Esophagus muscularis mucosa (tissue), 4 donors: Measurements from ENCODE around the gene MUC21. TPM values are rescaled to one million over a fixed set of nuclear protein-coding genes. Genes with fewer than 3 reads are reported as not detected.
"Not testable (repeated sequence)": the region's sequence is repeated elsewhere in the genome, so short reads cannot be mapped to it uniquely, and the experiment has no call there.

ENCODE experiments used
- DNase-seq: peaks from one replicate; pipeline ENCODE4 v3.0.0-alpha.2; 2017; ENCODE audit errors: extremely low spot score
- H3K27ac ChIP-seq, 4 donors: fragments of 200-600 bp; sonication (generic); replicated peaks in 1 of 4; 1 replicate in 3 of 4; 2 replicates in 1 of 4; pipeline ENCODE4 v1.5.1; 2016 to 2019; ENCODE audit warnings: mild to moderate bottlenecking in 1 of 4
- H3K27me3 ChIP-seq, 4 donors: fragments of 200-600 bp; sonication (generic); one replicate each; pipeline versions ENCODE4 v1.5.1 to v1.6.0; 2016 to 2019
- H3K36me3 ChIP-seq, 4 donors: fragments of 200-600 bp; sonication (generic); one replicate each; pipeline ENCODE4 v1.5.1; 2016 to 2019
- H3K4me1 ChIP-seq, 4 donors: fragments of 200-600 bp; sonication (generic); one replicate each; pipeline ENCODE4 v1.5.1; 2016 to 2019
- H3K4me3 ChIP-seq, 4 donors: fragments of 200-600 bp; sonication (generic); 1 replicate in 2 of 4; 2 replicates in 2 of 4; pipeline ENCODE4 v1.5.1; 2016 to 2019; ENCODE audit warnings: mild to moderate bottlenecking in 4 of 4, moderate library complexity in 1 of 4
- H3K9me3 ChIP-seq, 4 donors: fragments of 200-600 bp; sonication (generic); 1 replicate in 3 of 4; 2 replicates in 1 of 4; pipeline ENCODE4 v1.5.1; 2016 to 2019
- EP300 ChIP-seq: sonication (generic); formaldehyde crosslinking; IDR thresholded peaks from one replicate; pipeline ENCODE4 v1.6.1; 2017; ENCODE audit warnings: antibody characterized with exemption
- POLR2A ChIP-seq: fragments of 450-650 bp; IDR thresholded peaks from one replicate; pipeline ENCODE4 v1.6.1; 2017; ENCODE audit warnings: antibody characterized with exemption, moderate library complexity, mild to moderate bottlenecking, low read depth
- POLR2AphosphoS5 ChIP-seq, 2 donors: sonication (generic); formaldehyde crosslinking; IDR thresholded peaks; one replicate each; pipeline ENCODE4 v1.6.1; 2017; ENCODE audit warnings: antibody characterized with exemption in 2 of 2
- WGBS: methylation state at CpG from one replicate; pipeline ENCODE4 v1.1.5; 2018; 5-methylcytosine and 5-hydroxymethylcytosine counted together
- intact Hi-C: fragments of 100-400 bp; cut with DNase I; formaldehyde crosslinking; loops from one replicate; pipeline ENCODE4 v1.15.1; 2023
- total RNA-seq, 4 donors: library from RNA; depleted of rRNA; stranded (reverse); fragments of >200 nt; gene quantifications; one replicate each; pipeline versions ENCODE4 v1.1.0 to v1.2.1, GENCODE V29; 2016
- TF ChIP-seq, protein P1 (sequence below), 3 experiments: fragments of 200-600 bp in 2 of 3; fragments of 450-650 bp in 1 of 3; sonication (generic) in 2 of 3; IDR thresholded peaks; one replicate each; pipeline ENCODE4 v1.5.1; 2017 to 2019; ENCODE audit warnings: antibody characterized with exemption in 3 of 3, mild to moderate bottlenecking in 2 of 3, moderate library complexity in 1 of 3

Gene MUC21
- total RNA-seq, 4 donors from 2014 or later = 2.1 TPM; not detected in 3

DNA sequence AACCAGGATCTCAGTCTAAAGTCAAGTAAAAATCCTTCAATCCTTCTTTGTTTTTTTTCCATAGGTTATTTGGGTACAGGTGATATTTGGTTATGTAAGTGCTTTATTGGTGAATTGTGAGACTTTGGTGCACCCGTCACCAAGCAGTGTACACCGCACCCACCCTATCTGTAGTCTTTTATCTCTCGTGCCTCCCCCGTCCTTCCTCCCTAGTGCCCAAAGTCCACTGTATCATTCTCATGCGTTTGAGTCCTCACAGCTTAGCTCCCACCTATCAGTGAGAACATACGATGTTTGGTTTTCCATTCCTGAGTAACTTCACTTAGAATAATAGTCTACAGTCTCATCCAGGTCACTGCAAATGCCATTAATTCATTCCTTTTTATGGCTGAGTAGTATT, 27.6 kb downstream of the MUC21 start:
- WGBS = 77% methylated on average over 6 of the region's 6 CpGs
- no peak overlapping the region for H3K4me3 ChIP-seq
- H3K36me3 ChIP-seq = no peaks in the 10 kb centered on the region
- peaks cover 0 to 12% (median 5%) of the 10 kb centered on the region in 4 donors for H3K9me3 ChIP-seq
- peaks cover 0 to 13% (median 0%) of the 10 kb centered on the region in 4 donors for H3K27me3 ChIP-seq
- intact Hi-C loops = no loop called here
- H3K27ac ChIP-seq = no peak overlapping the region
- no peak for DNase-seq
- H3K4me1 ChIP-seq = peaks cover 0 to under 1% (median 0%) of the 10 kb centered on the region in 4 donors
- TF ChIP-seq EP300 (no peak), POLR2A (no peak), POLR2AphosphoS5 (IDR thresholded peaks at IDR 0.05) (no peak)
- TF ChIP-seq, protein P1, sequence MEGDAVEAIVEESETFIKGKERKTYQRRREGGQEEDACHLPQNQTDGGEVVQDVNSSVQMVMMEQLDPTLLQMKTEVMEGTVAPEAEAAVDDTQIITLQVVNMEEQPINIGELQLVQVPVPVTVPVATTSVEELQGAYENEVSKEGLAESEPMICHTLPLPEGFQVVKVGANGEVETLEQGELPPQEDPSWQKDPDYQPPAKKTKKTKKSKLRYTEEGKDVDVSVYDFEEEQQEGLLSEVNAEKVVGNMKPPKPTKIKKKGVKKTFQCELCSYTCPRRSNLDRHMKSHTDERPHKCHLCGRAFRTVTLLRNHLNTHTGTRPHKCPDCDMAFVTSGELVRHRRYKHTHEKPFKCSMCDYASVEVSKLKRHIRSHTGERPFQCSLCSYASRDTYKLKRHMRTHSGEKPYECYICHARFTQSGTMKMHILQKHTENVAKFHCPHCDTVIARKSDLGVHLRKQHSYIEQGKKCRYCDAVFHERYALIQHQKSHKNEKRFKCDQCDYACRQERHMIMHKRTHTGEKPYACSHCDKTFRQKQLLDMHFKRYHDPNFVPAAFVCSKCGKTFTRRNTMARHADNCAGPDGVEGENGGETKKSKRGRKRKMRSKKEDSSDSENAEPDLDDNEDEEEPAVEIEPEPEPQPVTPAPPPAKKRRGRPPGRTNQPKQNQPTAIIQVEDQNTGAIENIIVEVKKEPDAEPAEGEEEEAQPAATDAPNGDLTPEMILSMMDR (IDR thresholded peaks at IDR 0.05) = no peak

DNA sequence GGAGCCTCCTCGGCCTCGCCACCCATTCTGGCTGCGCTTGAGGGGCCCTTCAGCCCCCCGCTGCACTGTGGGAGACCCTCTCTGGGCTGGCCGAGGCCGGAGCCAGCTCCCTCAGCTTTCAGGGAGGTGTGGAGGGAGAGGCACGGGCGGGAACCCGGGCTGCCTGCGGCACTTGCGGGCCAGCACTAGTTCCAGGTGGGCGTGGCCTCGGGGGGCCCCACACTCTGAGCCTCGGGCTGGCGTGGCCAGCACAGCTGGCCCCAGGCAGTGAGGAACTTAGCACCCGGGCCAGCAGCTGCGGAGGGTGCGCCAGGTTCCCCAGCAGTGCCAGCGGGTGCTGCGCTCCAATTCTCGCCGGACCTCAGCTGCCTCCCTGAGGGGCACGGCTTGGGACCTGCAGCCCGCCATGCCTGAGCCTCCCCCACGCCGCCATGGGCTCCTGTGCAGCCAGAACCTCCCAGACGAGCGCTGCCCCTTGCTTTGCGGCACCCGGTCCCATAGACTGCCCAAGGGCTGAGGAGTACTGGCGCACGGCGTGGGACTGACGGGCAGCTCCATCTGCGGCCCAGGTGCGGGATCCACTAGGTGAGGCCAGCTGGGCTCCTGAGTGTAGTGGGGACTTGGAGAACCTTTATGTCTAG, 33.3 kb downstream of the MUC21 start:
- WGBS = 92% methylated on average over 17 of the region's 36 CpGs
- H3K4me3 ChIP-seq = no peak overlapping the region
- peaks cover 0 to 12% (median 5%) of the 10 kb centered on the region in 4 donors for H3K9me3 ChIP-seq
- H3K36me3 ChIP-seq = no peaks in the 10 kb centered on the region
- H3K27me3 ChIP-seq = peaks cover 0 to 28% (median 0%) of the 10 kb centered on the region in 4 donors
- H3K4me1 ChIP-seq = no peaks in the 10 kb centered on the region
- no peak for DNase-seq
- no peak overlapping the region for H3K27ac ChIP-seq
- TF ChIP-seq POLR2A (no peak), POLR2AphosphoS5 (IDR thresholded peaks at IDR 0.05) (no peak), EP300 (no peak)
- TF ChIP-seq, protein P1 (IDR thresholded peaks at IDR 0.05) = no peak
- intact Hi-C loops = no loop called here

DNA sequence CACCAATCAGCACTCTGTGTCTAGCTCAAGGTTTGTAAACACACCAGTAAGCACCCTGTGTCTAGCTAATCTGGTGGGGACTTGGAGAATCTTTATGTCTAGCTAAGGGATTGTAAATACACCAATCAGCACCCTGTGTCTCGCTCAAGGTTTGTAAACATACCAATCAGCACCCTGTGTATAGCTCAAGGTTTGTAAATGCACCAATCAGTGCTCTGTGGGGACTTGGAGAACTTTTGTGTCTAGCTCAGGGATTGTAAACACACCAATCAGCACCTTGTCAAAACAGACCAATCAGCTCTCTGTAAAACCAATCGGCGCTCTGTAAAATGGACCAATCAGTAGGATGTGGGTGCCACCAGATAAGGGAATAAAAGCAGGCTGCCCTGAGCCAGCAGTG, 33.9 kb downstream of the MUC21 start:
- Histone ChIP-seq H3K9me3 (peaks cover 0 to 12% (median 5%) of the 10 kb centered on the region in 4 donors), H3K27me3 (peaks cover 0 to 32% (median 0%) of the 10 kb centered on the region in 4 donors)
- H3K36me3 ChIP-seq, intact Hi-C loops, H3K4me3 ChIP-seq, H3K27ac ChIP-seq, H3K4me1 ChIP-seq, DNase-seq: not testable (repeated sequence)
- 92% methylated on average over 3 of the region's 3 CpGs for WGBS

DNA sequence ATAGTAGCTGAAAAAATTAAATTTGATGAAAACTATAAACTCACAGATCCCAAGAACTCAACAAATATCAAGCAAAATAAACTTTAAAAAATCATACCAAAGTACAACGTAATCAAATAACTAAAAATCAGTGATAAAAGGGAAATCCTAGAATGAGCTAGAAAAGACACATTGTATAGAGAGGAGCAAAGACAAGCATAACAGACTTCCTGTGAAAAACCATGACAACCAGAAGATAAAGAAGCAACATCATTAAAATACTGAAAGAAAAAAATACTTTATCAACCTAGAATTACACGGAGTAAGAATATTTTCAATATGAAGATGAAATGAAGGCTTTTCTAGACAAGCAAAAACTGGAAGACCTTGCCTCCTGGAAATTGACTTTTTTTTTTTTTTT, 36.5 kb downstream of the MUC21 start:
- H3K27me3 ChIP-seq = peaks cover 0 to 25% (median 0%) of the 10 kb centered on the region in 4 donors
- H3K27ac ChIP-seq = no peak overlapping the region
- no peaks in the 10 kb centered on the region for H3K36me3 ChIP-seq
- intact Hi-C loops = no loop called here
- H3K4me3 ChIP-seq = no peak overlapping the region
- no peak for DNase-seq
- 77% methylated on average over 2 of the region's 2 CpGs for WGBS
- TF ChIP-seq POLR2A (no peak), EP300 (no peak), POLR2AphosphoS5 (IDR thresholded peaks at IDR 0.05) (no peak)
- TF ChIP-seq, protein P1 (IDR thresholded peaks at IDR 0.05) = no peak
- peaks cover 0 to 4% (median 2%) of the 10 kb centered on the region in 4 donors for H3K9me3 ChIP-seq
- no peaks in the 10 kb centered on the region for H3K4me1 ChIP-seq

DNA sequence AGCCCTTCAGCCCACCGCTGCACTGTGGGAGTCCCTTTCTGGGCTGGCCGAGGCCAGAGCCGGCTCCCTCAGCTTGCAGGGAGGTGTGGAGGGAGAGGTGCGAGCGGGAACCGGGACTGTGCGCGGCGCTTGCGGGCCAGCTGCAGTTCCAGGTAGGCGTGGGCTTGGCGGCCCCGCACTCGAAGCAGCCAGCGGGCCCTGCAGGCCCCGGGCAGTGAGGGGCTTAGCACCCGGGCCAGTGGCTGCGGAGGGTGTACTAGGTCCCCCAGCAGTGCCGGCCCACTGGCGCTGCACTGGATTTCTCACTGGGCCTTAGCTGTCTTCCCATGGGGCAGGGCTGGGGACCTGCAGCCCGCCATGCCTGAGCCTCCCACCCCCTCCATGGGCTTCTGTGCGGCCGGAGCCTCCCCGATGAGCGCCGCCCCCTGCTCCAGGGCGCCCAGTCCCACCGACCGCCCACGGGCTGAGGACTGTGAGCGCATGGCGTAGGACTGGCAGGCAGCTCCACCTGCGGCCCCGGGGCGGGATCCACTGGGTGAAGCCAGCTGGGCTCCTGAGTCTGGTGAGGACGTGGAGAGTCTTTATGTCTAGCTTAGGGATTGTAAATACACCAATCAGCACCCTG, 37.2 kb downstream of the MUC21 start:
- H3K4me1 ChIP-seq, H3K9me3 ChIP-seq, H3K4me3 ChIP-seq, DNase-seq, intact Hi-C loops, H3K27ac ChIP-seq, H3K36me3 ChIP-seq: not testable (repeated sequence)
- WGBS = 93% methylated on average over 15 of the region's 36 CpGs
- peaks cover 0 to 25% (median 0%) of the 10 kb centered on the region in 4 donors for H3K27me3 ChIP-seq

DNA sequence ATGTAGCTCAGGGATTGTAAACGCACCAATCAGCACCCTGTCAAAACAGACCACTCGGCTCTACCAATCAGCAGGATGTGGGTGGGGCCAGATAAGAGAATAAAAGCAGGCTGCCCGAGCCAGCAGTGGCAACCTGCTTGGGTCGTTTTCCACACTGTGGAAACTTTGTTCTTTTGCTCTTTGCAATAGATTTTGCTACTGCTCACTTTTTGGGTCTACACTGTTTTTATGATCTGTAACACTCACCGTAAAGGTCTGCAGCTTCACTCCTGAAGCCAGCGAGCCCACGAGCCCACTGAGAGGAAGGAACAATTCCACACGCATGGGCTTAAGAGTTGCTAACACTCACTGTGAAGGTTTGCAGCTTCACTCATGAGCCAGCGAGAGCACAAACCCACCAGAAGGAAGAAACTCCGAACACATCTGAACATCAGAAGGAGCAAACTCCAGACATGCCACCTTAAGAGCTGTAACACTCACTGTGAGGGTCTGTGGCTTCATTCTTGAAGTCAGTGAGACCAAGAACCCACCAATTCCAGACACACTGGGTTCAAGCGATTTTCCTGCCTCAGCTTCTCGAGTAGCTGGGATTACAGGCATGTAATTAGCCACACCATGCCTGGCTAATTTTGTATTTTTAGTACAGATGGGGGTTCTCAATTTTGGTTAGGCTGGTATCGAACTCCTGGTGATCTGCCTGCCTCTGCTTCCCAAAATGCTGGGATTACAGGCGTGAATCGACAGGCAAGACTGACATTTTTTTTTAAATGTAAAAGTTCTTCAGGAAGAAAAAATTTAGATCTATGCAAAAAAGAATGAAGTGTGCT, 38.4 kb downstream of the MUC21 start:
- H3K27me3 ChIP-seq = peaks cover 0 to 22% (median 0%) of the 10 kb centered on the region in 4 donors
- H3K9me3 ChIP-seq, H3K36me3 ChIP-seq, intact Hi-C loops, H3K4me1 ChIP-seq, H3K4me3 ChIP-seq, DNase-seq, H3K27ac ChIP-seq: not testable (repeated sequence)
- 92% methylated on average over 15 of the region's 15 CpGs for WGBS
